ENCODE measurements around the gene CER1. TPM values are rescaled to one million over a fixed set of nuclear protein-coding genes. Genes with fewer than 3 reads are reported as not detected.

Gene CER1
- total RNA-seq, 3 donors from 2014 or later = not detected

Other genes with a start within 250 kb of the CER1 start
- 1 to 10 TPM; 3.4 to 5.0 (median 4.2) TPM for gene ZDHHC21, start 29.3 kb downstream of the CER1 start, total RNA-seq
- under 1 TPM in 2 of 3 donors, not detected in 1; 0.11 to 0.14 TPM for gene FREM1, start 187.7 kb upstream of the CER1 start, total RNA-seq